GM12874 (cell line): ENCODE measurements around the gene COPA.

ENCODE experiments used
- TF ChIP-seq, protein P1 (sequence below): IDR thresholded peaks from 2 replicates; pipeline ENCODE4 v1.5.1; 2011; ENCODE audit warnings: low read depth, mild to moderate bottlenecking, control low read depth, low read length, moderate library complexity; ENCODE audit not compliant: insufficient read depth

The COPA gene

DNA sequence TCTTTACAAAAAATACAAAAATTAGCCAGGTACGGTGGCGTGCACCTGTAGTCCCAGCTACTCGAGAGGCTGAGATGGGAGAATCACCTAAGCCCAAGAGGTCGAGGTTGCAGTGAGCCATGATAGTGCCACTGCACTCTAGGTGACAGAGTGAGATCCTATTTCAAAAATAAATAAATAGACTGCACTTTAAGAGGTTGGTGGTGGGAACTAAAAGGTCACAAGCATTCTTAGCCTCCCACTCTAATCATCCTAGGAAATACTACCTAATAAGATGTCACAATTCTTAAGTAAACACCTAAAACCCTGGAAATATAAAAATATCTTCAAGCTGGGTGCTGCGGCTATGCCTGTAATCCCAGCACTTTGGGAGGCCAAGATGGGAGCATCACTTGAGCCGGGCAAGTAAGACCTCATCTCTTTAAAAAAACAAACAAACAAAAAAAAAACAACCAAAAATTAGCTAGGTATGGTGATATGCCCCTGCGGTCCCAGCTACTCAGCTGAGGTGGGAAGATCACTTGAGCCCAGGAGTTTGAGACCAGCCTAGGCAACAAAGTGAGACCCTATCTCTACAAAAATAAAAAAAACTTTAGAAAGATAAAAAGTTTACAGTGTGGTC is 84.8 kb downstream of the COPA start:
- TF ChIP-seq, protein P1, sequence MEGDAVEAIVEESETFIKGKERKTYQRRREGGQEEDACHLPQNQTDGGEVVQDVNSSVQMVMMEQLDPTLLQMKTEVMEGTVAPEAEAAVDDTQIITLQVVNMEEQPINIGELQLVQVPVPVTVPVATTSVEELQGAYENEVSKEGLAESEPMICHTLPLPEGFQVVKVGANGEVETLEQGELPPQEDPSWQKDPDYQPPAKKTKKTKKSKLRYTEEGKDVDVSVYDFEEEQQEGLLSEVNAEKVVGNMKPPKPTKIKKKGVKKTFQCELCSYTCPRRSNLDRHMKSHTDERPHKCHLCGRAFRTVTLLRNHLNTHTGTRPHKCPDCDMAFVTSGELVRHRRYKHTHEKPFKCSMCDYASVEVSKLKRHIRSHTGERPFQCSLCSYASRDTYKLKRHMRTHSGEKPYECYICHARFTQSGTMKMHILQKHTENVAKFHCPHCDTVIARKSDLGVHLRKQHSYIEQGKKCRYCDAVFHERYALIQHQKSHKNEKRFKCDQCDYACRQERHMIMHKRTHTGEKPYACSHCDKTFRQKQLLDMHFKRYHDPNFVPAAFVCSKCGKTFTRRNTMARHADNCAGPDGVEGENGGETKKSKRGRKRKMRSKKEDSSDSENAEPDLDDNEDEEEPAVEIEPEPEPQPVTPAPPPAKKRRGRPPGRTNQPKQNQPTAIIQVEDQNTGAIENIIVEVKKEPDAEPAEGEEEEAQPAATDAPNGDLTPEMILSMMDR = no peak

DNA sequence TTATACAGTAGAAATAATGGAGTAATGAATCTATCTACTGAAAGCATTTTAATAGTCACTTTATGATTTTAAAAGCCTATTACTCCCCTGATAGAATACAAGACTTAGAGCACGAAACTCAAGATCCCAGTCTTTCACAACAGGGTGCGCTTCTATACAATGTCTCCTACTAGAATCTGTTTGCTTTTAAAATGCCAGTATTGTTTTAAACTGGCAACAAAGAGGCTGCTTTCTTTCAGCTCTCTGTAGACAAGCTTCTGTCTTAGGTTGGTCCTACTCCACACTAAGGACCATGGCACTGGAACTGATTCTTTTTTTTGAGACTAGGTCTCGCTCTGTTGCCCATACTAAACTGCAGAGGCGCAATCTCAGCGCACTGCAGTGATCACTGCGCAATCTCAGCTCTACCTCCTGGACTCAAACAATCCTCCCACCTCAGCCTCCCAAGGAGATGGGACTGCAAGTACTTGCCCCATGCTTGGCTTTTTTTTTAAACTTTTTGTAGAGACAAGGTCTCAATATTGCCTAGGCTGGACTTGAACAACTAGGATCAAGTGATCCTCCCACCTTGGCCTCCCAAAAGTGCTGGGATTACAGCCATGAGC is 85.5 kb downstream of the COPA start:
- TF ChIP-seq, protein P1 = no peak

DNA sequence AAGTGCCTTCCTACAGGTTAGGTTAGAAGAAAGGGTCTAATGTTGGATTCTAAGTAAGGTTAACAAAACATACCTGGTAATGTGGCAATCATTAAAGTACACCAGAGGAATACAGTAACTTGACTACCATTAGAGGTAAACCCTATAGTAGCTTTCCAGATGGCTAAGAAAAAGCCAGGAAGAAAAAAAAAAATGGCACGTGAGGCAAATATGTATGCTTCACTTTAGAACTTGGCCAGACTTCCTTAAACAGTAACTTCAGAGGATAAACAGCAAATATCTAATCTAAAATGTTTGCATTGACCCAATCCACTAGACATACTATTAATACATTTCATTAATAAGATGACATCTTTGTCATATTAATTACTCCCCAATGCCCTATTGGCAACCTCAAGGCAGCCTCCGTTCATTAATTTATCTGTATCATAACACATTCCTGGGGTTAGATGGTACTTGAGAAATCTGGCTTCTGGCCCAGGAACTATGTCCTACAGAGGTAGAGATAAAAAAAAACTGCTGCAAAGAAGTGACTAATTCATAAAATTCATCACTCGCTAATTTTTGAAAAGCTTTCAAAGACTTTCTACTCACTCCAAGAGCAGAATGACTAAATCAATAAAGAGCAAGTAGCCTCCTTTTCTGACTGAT is 86.5 kb downstream of the COPA start:
- TF ChIP-seq, protein P1 = no peak

DNA sequence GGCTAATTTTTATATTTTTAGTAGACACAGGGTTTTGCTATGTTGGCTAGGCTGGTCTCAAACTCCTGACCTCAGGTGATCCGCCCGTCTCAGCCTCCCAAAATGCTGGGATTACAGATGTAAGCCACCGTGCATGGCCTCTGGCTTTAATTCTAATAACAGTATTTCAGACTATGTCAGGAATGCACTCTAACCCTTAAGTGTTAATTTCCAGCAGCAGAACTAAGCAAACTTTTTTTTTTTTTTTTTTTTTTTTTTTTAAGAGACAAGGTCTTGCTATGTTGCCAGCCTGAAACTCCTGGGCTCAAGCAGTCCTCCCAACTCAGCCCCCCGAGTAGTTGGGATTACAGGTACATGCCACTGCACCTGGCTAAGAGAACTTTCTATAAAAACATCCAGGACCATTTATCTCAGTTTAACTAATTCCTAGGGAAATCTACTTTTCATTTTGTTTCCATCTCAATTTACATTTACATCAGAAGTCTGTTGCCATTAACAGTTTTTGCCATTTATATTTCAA is 87.2 kb downstream of the COPA start:
- TF ChIP-seq, protein P1 = no peak

DNA sequence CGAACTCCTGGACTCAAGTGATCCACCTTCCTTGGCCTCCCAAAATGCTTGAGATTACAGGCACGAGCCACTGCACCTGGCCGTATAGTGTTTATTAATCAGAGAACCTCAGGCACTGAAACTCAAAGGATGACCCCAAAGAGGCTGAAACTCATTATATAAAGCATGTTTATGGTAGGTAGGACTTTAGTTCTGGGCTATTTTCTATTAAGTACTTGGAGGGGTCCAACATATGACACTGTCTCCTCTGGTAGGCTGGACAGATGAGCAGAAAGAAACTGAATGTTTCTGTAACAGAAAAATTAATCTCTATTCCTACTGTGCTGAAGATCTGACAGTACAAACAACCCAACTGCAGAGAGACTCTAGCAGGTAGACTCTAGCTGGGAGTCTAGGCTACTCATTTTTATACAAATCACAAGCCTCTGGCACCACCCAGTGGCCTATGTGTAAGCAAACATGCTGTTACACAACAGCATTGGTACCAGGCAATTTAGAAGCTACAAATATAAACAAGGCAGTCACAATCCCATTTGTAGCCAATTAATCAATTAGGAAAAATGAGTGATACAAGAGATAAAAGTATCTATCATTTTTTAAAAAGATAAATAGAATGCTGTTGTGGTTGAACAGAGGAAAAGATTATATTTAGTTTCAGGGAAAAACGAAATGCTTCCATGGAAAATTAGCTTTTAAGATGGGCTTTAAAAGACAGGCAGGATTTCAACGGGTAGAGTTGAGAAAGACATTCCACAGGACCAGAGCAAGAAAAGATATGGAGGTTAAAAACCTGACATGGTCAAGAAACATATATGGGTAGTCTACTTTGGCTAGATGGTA is 91.1 kb downstream of the COPA start:
- TF ChIP-seq, protein P1 = peak; percentile 62

DNA sequence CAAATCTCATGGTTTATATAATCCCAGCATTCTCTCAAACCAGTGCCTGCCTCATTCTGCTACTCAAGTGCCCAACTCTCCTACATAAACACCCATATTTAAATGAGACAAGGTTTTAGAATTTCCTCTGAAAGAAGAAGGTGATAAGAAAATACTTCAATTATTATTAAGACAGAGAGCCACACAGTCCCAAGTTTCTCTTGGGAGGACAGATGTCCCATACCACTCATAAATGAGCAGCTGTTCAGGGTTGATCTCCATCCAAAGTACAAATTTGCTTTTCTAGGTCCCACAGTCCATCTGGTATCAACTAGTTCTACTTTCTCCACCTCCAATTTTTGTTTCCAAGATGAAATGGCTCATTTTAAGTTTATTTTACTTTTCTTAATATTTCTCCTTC is 92.0 kb downstream of the COPA start:
- TF ChIP-seq, protein P1 = no peak

DNA sequence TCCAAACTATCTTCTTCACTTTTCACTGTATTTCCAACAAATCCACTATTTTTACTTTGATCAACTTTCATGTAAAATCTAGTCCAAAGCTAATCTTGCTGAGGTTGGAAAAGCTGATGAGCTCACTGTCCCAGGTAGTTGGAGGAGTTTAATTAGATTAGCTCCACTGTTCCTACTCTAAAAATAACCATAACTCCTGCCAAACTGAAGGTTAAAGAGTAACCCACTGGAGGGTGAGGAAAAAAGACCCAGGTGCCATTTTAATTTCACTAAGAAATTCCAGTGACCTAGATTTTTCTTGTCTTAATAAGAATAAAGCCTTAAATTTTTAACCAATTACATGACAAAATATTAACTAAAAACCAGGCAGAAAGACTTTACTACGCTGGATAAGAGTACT is 96.0 kb downstream of the COPA start:
- TF ChIP-seq, protein P1 = no peak
